Fibroblast of lung (primary cell): Measurements from ENCODE around the gene BBS9.

Experiments
- CTCF ChIP-seq, 2 donors: IDR thresholded peaks in 1 of 2; conservative IDR thresholded peaks in 1 of 2; 1 replicate in 1 of 2; 2 replicates in 1 of 2; pipeline ENCODE4 v1.5.1; 2011 to 2012; ENCODE audit warnings: low read length in 2 of 2, control low read depth in 1 of 2, inconsistent platforms in 1 of 2, low read depth in 1 of 2, mild to moderate bottlenecking in 1 of 2
- EZH2 ChIP-seq: IDR thresholded peaks from 2 replicates; pipeline ENCODE4 v1.5.1; 2012; ENCODE audit warnings: low read length, control low read depth, mild to moderate bottlenecking; ENCODE audit errors: missing control alignments

GRCh38 chr7:33157781-33158180 is 28.4 kb downstream of the BBS9 start:
- TF ChIP-seq CTCF (conservative IDR thresholded peaks at IDR 0.05 in 1 of 2, IDR thresholded peaks at IDR 0.05 in 1 of 2; ENCODE audit: low read depth in 1 of 2, low read length in 2 of 2), result no peak
- TF ChIP-seq EZH2, result no peak
